NCI-H446 treated with DMSO at 0.1 percent for 48 hours (cell line): ENCODE measurements around the gene PROX1.
A peak's percentile ranks its signal among the peaks of the same experiment; 100 is the strongest.
"Not testable (repeated sequence)": the region's sequence is repeated elsewhere in the genome, so short reads cannot be mapped to it uniquely, and the experiment has no call there.

Experiments
- DNase-seq: peaks from one replicate; lab custom pipeline; 2025; lab: John Stamatoyannopoulos, UW

Gene PROX1

GRCh38 chr1:214071469-214071868 lies 83.7 kb downstream of the PROX1 start:
- no peak for DNase-seq

- no peak for DNase-seq
Measured at GRCh38 chr1:214072426-214073157, 84.8 kb downstream of the PROX1 start.

GRCh38 chr1:214074477-214074876 lies 86.7 kb downstream of the PROX1 start:
- DNase-seq: peak; percentile 73

GRCh38 chr1:214075305-214075998 lies 87.7 kb downstream of the PROX1 start:
- no peak for DNase-seq

GRCh38 chr1:214075999-214076707 lies 88.4 kb downstream of the PROX1 start:
- no peak for DNase-seq

GRCh38 chr1:214076708-214077065 lies 88.9 kb downstream of the PROX1 start:
- peak; percentile 66 for DNase-seq

GRCh38 chr1:214078950-214079349 lies 91.2 kb downstream of the PROX1 start:
- no peak for DNase-seq

GRCh38 chr1:214085325-214085724 lies 97.6 kb downstream of the PROX1 start:
- DNase-seq: no peak

- no peak for DNase-seq
Measured at GRCh38 chr1:214086945-214087344, 99.2 kb downstream of the PROX1 start.

GRCh38 chr1:214089003-214089402 lies 101.2 kb downstream of the PROX1 start:
- not testable (repeated sequence) for DNase-seq
